BE2C (cell line): Measurements from ENCODE around the gene CRIM1.

Experiments used
- DNase-seq: peaks from one replicate; pipeline ENCODE4 v3.0.0-alpha.2; 2020
- H3K27me3 ChIP-seq: fragments of 250-450 bp; sonication (Bioruptor Pico); 2 replicates; pipeline ENCODE4 v1.5.1; 2020; ENCODE audit warnings: mild to moderate bottlenecking
- H3K36me3 ChIP-seq: fragments of 250-450 bp; sonication (Bioruptor Pico); 2 replicates; pipeline ENCODE4 v1.5.1; 2020; ENCODE audit warnings: mild to moderate bottlenecking
- H3K4me1 ChIP-seq: fragments of 250-450 bp; sonication (Bioruptor Pico); 2 replicates; pipeline ENCODE4 v1.5.1; 2020
- H3K4me3 ChIP-seq: 2 replicates; pipeline ENCODE4 v1.5.1; 2011; ENCODE audit warnings: low read depth, low read length
- H3K9me3 ChIP-seq: fragments of 250-450 bp; sonication (Bioruptor Pico); 2 replicates; pipeline ENCODE4 v1.5.1; 2020
- TF ChIP-seq, protein P1 (sequence below): IDR thresholded peaks from 2 replicates; pipeline ENCODE4 v1.5.1; 2012; ENCODE audit warnings: mild to moderate bottlenecking, low read depth, low read length

CRIM1 gene

DNA sequence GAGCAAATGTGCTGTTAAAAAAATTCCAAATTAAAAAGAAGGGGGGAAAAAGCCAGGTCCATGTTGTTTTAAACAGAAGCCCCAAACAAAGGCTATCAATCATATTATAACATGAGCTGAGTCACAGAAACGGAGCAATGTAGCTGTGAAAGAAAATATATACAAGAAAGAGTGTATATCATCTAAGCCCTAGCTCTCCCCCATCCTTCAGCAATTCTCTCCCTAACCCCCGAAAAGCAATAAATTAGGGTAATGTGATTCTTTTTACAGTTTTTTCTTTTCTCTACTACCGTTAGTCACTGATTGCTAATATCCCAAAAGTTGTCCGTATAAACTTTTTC, 217.1 kb downstream of the CRIM1 start:
- Histone ChIP-seq H3K36me3 (no peaks in the 10 kb centered on the region; the same call in 1 of the 2 replicates), H3K27me3 (no peaks in the 10 kb centered on the region), H3K9me3 (no peaks in the 10 kb centered on the region), H3K4me3 (no peak overlapping the region), H3K4me1 (no peaks in the 10 kb centered on the region)
- TF ChIP-seq, protein P1, sequence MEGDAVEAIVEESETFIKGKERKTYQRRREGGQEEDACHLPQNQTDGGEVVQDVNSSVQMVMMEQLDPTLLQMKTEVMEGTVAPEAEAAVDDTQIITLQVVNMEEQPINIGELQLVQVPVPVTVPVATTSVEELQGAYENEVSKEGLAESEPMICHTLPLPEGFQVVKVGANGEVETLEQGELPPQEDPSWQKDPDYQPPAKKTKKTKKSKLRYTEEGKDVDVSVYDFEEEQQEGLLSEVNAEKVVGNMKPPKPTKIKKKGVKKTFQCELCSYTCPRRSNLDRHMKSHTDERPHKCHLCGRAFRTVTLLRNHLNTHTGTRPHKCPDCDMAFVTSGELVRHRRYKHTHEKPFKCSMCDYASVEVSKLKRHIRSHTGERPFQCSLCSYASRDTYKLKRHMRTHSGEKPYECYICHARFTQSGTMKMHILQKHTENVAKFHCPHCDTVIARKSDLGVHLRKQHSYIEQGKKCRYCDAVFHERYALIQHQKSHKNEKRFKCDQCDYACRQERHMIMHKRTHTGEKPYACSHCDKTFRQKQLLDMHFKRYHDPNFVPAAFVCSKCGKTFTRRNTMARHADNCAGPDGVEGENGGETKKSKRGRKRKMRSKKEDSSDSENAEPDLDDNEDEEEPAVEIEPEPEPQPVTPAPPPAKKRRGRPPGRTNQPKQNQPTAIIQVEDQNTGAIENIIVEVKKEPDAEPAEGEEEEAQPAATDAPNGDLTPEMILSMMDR, result no peak
- DNase-seq, result no peak

DNA sequence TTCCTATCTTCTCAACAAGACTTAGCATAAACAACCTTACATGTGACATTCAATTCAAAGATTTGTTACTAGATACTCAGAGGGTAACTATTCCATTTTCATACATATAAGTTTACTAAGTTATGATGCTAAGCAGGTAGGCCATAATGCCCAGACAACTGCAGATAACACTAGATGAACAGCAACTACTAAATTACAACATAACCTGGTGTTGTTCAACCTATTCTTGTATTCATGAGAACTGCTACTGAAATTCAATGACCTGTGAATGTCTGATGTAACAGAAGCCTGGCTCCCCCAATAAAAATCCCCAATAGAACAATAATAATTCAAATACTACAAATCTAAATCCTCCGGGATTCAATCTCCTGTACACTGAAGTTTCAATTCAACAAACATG, 217.6 kb downstream of the CRIM1 start:
- Histone ChIP-seq H3K9me3 (no peaks in the 10 kb centered on the region), H3K36me3 (peaks cover 2% of the 10 kb centered on the region), H3K27me3 (no peaks in the 10 kb centered on the region), H3K4me1 (no peaks in the 10 kb centered on the region), H3K4me3 (no peak overlapping the region)
- DNase-seq, result no peak
- TF ChIP-seq, protein P1, result no peak

DNA sequence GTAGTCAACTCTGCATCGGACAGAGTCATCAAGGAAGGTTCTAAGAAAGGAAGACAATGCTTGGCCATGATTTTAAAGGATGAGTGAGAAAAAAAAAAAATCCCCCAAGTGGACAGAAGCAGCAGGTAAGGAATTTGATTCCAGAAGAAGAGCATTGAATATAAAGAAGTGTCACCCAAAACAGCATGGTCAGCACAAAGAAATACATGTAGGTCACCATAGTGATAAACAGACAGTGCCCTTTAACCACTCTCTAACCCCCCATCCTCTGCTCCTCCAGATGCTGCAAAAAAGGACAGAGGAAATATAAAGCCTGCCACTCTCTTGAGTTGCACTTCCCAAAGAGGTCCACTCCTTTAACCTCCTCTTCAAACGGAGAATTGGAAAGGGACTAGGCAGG, 219.0 kb downstream of the CRIM1 start:
- Histone ChIP-seq H3K27me3 (no peaks in the 10 kb centered on the region), H3K4me3 (no peak overlapping the region), H3K9me3 (no peaks in the 10 kb centered on the region), H3K36me3 (peaks cover 7% of the 10 kb centered on the region), H3K4me1 (no peaks in the 10 kb centered on the region)
- TF ChIP-seq, protein P1, result no peak
- no peak for DNase-seq

DNA sequence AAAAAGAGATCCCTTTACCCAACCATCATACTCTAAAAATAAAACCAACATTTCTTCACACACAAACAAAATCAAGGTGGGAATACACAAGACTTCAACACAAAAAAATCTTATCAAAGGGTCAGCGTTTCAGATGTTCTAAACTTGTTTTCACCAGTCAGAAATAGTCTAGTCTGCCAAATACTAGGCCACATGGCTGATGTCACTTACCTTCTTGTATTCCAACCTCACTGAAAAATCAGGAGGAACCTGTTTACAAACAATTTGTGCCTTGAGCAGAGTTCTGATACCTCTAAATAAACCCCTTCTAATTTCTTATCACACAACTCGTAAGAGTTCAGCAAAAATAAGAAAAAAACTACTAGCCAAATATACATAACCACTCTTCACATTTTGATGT, 222.3 kb downstream of the CRIM1 start:
- DNase-seq, result no peak
- Histone ChIP-seq H3K9me3 (no peaks in the 10 kb centered on the region), H3K4me3 (no peak overlapping the region), H3K27me3 (no peaks in the 10 kb centered on the region), H3K4me1 (no peaks in the 10 kb centered on the region), H3K36me3 (peaks cover 14% of the 10 kb centered on the region)
- TF ChIP-seq, protein P1, result no peak

DNA sequence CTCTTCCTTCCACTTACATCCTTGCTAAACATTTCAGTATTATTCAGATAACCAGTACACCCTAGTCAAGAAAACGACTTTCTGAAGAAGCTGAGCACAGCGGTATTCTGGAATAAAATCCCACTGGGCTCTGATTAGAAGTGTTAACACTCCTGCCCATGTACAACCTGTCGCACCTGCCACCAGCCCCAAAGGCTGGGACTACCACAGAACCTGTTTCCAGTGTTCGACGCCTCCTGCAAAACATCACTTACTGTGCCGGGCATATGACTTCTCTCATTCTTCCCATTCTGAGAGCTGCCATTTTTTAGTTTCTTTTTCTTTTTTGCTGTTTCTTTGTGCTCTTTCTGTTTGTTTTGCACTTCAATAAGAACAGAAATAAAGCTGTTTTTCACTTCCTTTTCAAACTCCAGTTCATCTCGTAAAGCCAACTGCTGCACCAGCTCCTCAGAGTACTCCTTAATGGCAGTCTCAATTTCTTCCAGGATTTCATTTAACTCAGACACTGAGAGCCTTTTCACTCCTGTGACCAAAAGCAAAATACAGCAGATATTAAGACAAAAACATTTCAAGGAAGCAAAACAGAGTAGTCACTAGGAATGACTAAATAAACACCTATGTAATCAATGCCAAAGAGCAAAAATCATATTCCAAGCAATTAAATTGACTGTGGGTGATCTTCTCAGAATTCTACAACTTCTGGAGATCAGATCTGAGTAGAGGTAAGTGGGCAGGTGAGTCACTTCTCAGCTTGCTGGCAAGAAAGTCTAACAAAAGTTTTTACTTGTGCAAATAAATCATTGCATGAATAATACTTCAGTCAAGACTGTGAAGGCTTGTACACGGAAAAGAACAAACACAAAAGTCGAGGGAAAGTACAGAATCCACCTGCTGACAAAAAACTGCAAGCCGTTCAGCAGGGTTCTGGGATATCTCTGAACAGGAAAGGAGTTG, 223.0 kb downstream of the CRIM1 start:
- TF ChIP-seq, protein P1, result no peak
- Histone ChIP-seq H3K36me3 (peaks cover 16% of the 10 kb centered on the region), H3K9me3 (no peaks in the 10 kb centered on the region), H3K4me3 (no peak overlapping the region), H3K4me1 (no peaks in the 10 kb centered on the region), H3K27me3 (no peaks in the 10 kb centered on the region)
- DNase-seq, result no peak

DNA sequence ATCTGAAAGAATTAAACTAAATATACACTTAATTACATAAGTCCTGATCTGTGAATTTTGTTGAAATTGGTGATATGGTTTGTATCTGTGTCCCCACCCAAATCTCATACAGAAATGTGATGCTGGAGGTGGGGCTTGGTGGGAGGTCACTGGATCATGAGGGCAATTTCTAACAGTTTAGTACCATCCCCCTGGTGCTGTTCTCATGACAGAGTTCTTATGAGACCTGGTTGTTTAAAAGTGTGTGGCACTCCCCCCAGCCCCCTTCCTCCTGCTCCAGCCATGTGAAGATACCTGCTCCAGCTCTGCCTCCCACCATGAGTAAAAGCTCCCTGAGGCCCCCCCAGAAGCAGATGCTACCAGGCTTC, 223.7 kb downstream of the CRIM1 start:
- no peak overlapping the region for H3K4me3 ChIP-seq
- no peaks in the 10 kb centered on the region for H3K4me1 ChIP-seq
- no peak for DNase-seq
- TF ChIP-seq, protein P1, result no peak
- no peaks in the 10 kb centered on the region for H3K27me3 ChIP-seq
- no peaks in the 10 kb centered on the region for H3K9me3 ChIP-seq
- peaks cover 16% of the 10 kb centered on the region for H3K36me3 ChIP-seq
